Measurements from ENCODE around the gene ORC1. TPM values are rescaled to one million over a fixed set of nuclear protein-coding genes. Genes with fewer than 3 reads are reported as not detected.

The ORC1 gene
- total and polyA plus RNA-seq, 8 donors = 2.3 to 9.7 (median 6.7) TPM

GRCh38 chr1:52332411-52332810, 71.8 kb downstream of the ORC1 start:
- no peak for TF ChIP-seq CTCF (IDR thresholded peaks at IDR 0.05)
- intact Hi-C loops (cut with DNase I) = no loop called here

DNA sequence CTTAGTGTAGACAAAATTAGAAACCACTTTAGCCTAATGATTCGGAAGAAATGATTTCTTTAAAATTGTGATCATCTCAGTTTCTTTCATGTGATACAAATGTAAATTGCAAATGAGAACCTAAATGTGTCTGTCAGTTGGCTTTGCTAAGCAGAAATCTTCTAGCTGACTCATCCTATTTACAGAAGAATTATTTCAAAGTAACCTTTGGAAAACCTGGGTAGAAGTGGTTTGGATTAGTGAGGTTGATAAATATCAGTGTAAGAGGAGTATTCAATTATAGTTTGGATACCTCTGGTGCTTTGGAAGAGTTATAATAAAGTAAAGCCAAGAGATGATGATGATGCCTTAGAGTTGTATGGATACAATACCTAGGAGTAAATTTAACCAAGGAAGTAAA, 75.6 kb downstream of the ORC1 start:
- H3K4me1 ChIP-seq = no peaks in the 10 kb centered on the region
- H3K27me3 ChIP-seq = no peaks in the 10 kb centered on the region
- ATAC-seq (no peak), DNase-seq (no peak)
- H3K36me3 ChIP-seq = no peaks in the 10 kb centered on the region
- TF ChIP-seq CTCF (IDR thresholded peaks at IDR 0.05) = no peak
- no peak overlapping the region for H3K27ac ChIP-seq
- H3K9me3 ChIP-seq = no peaks in the 10 kb centered on the region
- intact Hi-C loops (cut with DNase I) = no loop called here
- no peak overlapping the region for H3K4me3 ChIP-seq

More at GRCh38 chr1:52332411-52332810, 71.8 kb downstream of the ORC1 start:
- H3K27ac ChIP-seq = no peak overlapping the region
- DNase-seq = no peak
- no peak overlapping the region for H3K4me3 ChIP-seq
- H3K4me1 ChIP-seq = no peaks in the 10 kb centered on the region
- no peaks in the 10 kb centered on the region for H3K27me3 ChIP-seq
- H3K9me3 ChIP-seq = no peaks in the 10 kb centered on the region
- ATAC-seq = no peak
- H3K36me3 ChIP-seq = peaks cover 0 to 3% of the 10 kb centered on the region in 2 donors

GRCh38 chr1:52325786-52326185, 78.4 kb downstream of the ORC1 start:
- no peaks in the 10 kb centered on the region for H3K4me1 ChIP-seq
- no peak overlapping the region for H3K27ac ChIP-seq
- H3K36me3 ChIP-seq = no peaks in the 10 kb centered on the region
- no peaks in the 10 kb centered on the region for H3K9me3 ChIP-seq
- intact Hi-C loops (cut with DNase I) = no loop called here
- ATAC-seq = no peak
- no peak for TF ChIP-seq CTCF (IDR thresholded peaks at IDR 0.05)
- DNase-seq = no peak
- H3K27me3 ChIP-seq = no peaks in the 10 kb centered on the region
- no peak overlapping the region for H3K4me3 ChIP-seq

- intact Hi-C loops (cut with DNase I) = no loop called here
- H3K9me3 ChIP-seq = no peaks in the 10 kb centered on the region
- peak in 1 of 4 donors; percentile 2 for DNase-seq
- H3K36me3 ChIP-seq = no peaks in the 10 kb centered on the region
- no peak for ATAC-seq
- no peak overlapping the region for H3K4me3 ChIP-seq
- no peak overlapping the region for H3K27ac ChIP-seq
- no peaks in the 10 kb centered on the region for H3K27me3 ChIP-seq
- H3K4me1 ChIP-seq = no peaks in the 10 kb centered on the region
- no peak for TF ChIP-seq CTCF (IDR thresholded peaks at IDR 0.05)
Measured at GRCh38 chr1:52323731-52324130, 80.5 kb downstream of the ORC1 start.

Other genes starting within 250 kb of the ORC1 start
- 10 to 100 TPM; 45.1 to 49.1 TPM for gene CC2D1B, start 38.2 kb downstream of the ORC1 start, total RNA-seq
- 10 to 100 TPM; 23.6 to 32.8 (median 24.8) TPM for gene CC2D1B, start 38.2 kb downstream of the ORC1 start, polyA plus RNA-seq (ENCODE audit: insufficient read length in 6 of 6)
- 10 to 100 TPM; 31.3 to 36.6 TPM for gene PRPF38A, start 179 bp upstream of the ORC1 start, total RNA-seq
- 10 to 100 TPM; 76.3 to 87.1 (median 81.0) TPM for gene PRPF38A, start 179 bp upstream of the ORC1 start, polyA plus RNA-seq (ENCODE audit: insufficient read length in 6 of 6)
- 10 to 100 TPM; 37.5 to 40.1 TPM for gene TUT4, start 148.7 kb upstream of the ORC1 start, total RNA-seq
- 100 to 1,000 TPM; 104 to 138 (median 123) TPM for gene TUT4, start 148.7 kb upstream of the ORC1 start, polyA plus RNA-seq (ENCODE audit: insufficient read length in 6 of 6)
- 10 to 100 TPM; 12.6 to 22.4 TPM for gene GPX7, start 197.9 kb upstream of the ORC1 start, total RNA-seq
- gene GPX7, start 197.9 kb upstream of the ORC1 start, polyA plus RNA-seq (ENCODE audit: insufficient read length in 6 of 6) = 10 to 100 TPM; 72.1 to 89.4 (median 78.4) TPM
- 1 to 10 TPM in 1 of 2 donors, not detected in 1; 1.6 TPM for gene SHISAL2A, start 228.7 kb upstream of the ORC1 start, total RNA-seq
- under 1 TPM; 0.48 to 0.92 (median 0.66) TPM for gene SHISAL2A, start 228.7 kb upstream of the ORC1 start, polyA plus RNA-seq (ENCODE audit: insufficient read length in 6 of 6)